22Rv1 (cell line): ENCODE measurements around the gene PAK3.

Experiments used
- CTCF ChIP-seq: fragments of 450-650 bp; IDR thresholded peaks from 2 replicates; pipeline ENCODE4 v1.5.1; 2017; ENCODE audit warnings: mild to moderate bottlenecking
- ZFX ChIP-seq: fragments of 450-650 bp; IDR thresholded peaks from 2 replicates; pipeline ENCODE4 v1.6.1; 2017; ENCODE audit warnings: antibody characterized with exemption, borderline replicate concordance

GRCh38 chrX:111133389-111133788, 37.4 kb downstream of the PAK3 start:
- no peak for TF ChIP-seq CTCF
- TF ChIP-seq ZFX, result no peak
